Endothelial cell of umbilical vein (primary cell): Measurements from ENCODE around the gene FILIP1L. TPM values are rescaled to one million over a fixed set of nuclear protein-coding genes. Genes with fewer than 3 reads are reported as not detected.

ENCODE experiments used
- BruUV-seq: library from RNA; stranded (reverse); fragments of 400-500 nt; replicated peaks from 2 replicates; lab custom pipeline; 2021; lab: Mats Ljungman, UMichigan
- CTCF ChIA-PET: fragments of 300-600, 350-600 bp; sonication (Branson Sonifier 250); formaldehyde crosslinking; loops from one replicate; lab custom pipeline; 2021; ENCODE audit warnings: antibody characterized with exemption, inconsistent platforms; lab: Charles Lee
- POLR2A ChIA-PET: fragments of 300-600, 350-600 bp; sonication (Branson Sonifier 250); formaldehyde crosslinking; loops from one replicate; lab custom pipeline; 2021; ENCODE audit warnings: antibody characterized with exemption, inconsistent platforms; lab: Charles Lee
- DNase-seq: peaks from one replicate; pipeline ENCODE4 v3.0.0-alpha.2; 2011; ENCODE audit warnings: low read depth, low spot score
- FAIRE-seq: peaks from 2 replicates; lab custom pipeline; 2011; peaks lifted over from hg19 to GRCh38; lab: Jason Lieb, UNC
- H2AFZ ChIP-seq: 2 replicates; pipeline ENCODE4 v1.6.0; 2012; ENCODE audit warnings: low read depth, low read length, control low read depth, inconsistent platforms
- H3K27ac ChIP-seq: 2 replicates; pipeline ENCODE4 v1.5.1; 2011; ENCODE audit warnings: low read depth, mild to moderate bottlenecking, control low read depth, low read length, moderate library complexity; ENCODE audit not compliant: insufficient read depth
- H3K27me3 ChIP-seq, 2 experiments: 2 replicates each; pipeline versions ENCODE4 v1.6.0 to v1.6.1; 2011; ENCODE audit warnings: low read length in 2 of 2, mixed read lengths in 1 of 2; ENCODE audit not compliant: control insufficient read depth in 2 of 2, insufficient read depth in 2 of 2
- H3K36me3 ChIP-seq, 2 experiments: 2 replicates in 1 of 2; 3 replicates in 1 of 2; pipeline ENCODE4 v1.5.1; 2011; ENCODE audit warnings: low read length in 2 of 2, mild to moderate bottlenecking in 1 of 2, moderate library complexity in 1 of 2; ENCODE audit not compliant: control insufficient read depth in 2 of 2, insufficient read depth in 2 of 2; ENCODE audit errors: extremely low read depth in 1 of 2
- H3K4me1 ChIP-seq: 3 replicates; pipeline ENCODE4 v1.5.1; 2011; ENCODE audit warnings: mild to moderate bottlenecking, low read length; ENCODE audit not compliant: control insufficient read depth, insufficient read depth; ENCODE audit errors: extremely low read depth
- H3K4me2 ChIP-seq: 2 replicates; pipeline ENCODE4 v1.6.1; 2011; ENCODE audit warnings: low read length, control low read depth, mixed read lengths; ENCODE audit not compliant: insufficient read depth
- H3K4me3 ChIP-seq, 3 experiments: fragments of 200-600 bp in 1 of 3; sonication (generic), shearing (Covaris generic) in 1 of 3; replicated peaks in 1 of 3; 2 replicates each; pipeline ENCODE4 v1.5.1; 2011 to 2016; ENCODE audit warnings: control low read depth in 3 of 3, low read length in 3 of 3, mild to moderate bottlenecking in 2 of 3, inconsistent platforms in 1 of 3, low read depth in 1 of 3, moderate library complexity in 1 of 3; ENCODE audit not compliant: insufficient read depth in 1 of 3
- H3K79me2 ChIP-seq: 2 replicates; pipeline ENCODE4 v1.6.0; 2012; ENCODE audit warnings: low read length, inconsistent platforms; ENCODE audit not compliant: control insufficient read depth, insufficient read depth
- H3K9ac ChIP-seq: replicated peaks from 2 replicates; pipeline ENCODE3; 2011; ENCODE audit warnings: low read length, control low read depth; ENCODE audit not compliant: insufficient read depth; ENCODE audit errors: extremely low read depth
- H3K9me1 ChIP-seq: replicated peaks from 3 replicates; pipeline ENCODE4 v1.6.0; 2011; ENCODE audit warnings: mild to moderate bottlenecking, low read length; ENCODE audit not compliant: control insufficient read depth, insufficient read depth; ENCODE audit errors: extremely low read depth
- H3K9me3 ChIP-seq: replicated peaks from 2 replicates; pipeline ENCODE4 v1.5.1; 2012; ENCODE audit warnings: low read length, inconsistent platforms; ENCODE audit not compliant: control insufficient read depth, insufficient read depth
- H4K20me1 ChIP-seq: replicated peaks from 2 replicates; pipeline ENCODE3; 2011; ENCODE audit warnings: mild to moderate bottlenecking, low read length; ENCODE audit not compliant: control insufficient read depth, insufficient read depth; ENCODE audit errors: extremely low read depth
- CTCF ChIP-seq, 2 donors: IDR thresholded peaks; 1 replicate in 1 of 2; 2 replicates in 1 of 2; pipeline ENCODE4 v1.5.1; 2011; ENCODE audit warnings: low read length in 2 of 2, mild to moderate bottlenecking in 2 of 2, moderate library complexity in 2 of 2, control low read depth in 1 of 2, inconsistent platforms in 1 of 2, low read depth in 1 of 2; ENCODE audit not compliant: insufficient read depth in 1 of 2; ENCODE audit errors: extremely low read depth in 1 of 2
- EZH2 ChIP-seq: IDR thresholded peaks from 2 replicates; pipeline ENCODE4 v1.6.1; 2012; ENCODE audit warnings: borderline replicate concordance, low read depth, mild to moderate bottlenecking, moderate library complexity, low read length, inconsistent platforms; ENCODE audit not compliant: severe bottlenecking
- FOS ChIP-seq: IDR thresholded peaks from 2 replicates; pipeline ENCODE4 v1.6.1; 2011; ENCODE audit warnings: mild to moderate bottlenecking, low read length, moderate library complexity, borderline replicate concordance; ENCODE audit not compliant: insufficient read depth
- GATA2 ChIP-seq: IDR thresholded peaks from 2 replicates; pipeline ENCODE4 v1.7.0; 2011; ENCODE audit warnings: low read depth, mild to moderate bottlenecking, moderate library complexity, mixed read lengths, low read length; ENCODE audit not compliant: insufficient read length, insufficient read depth
- JUN ChIP-seq: IDR thresholded peaks from 2 replicates; pipeline ENCODE4 v1.6.1; 2011; ENCODE audit warnings: borderline replicate concordance, low read depth; ENCODE audit not compliant: insufficient read length, insufficient read depth
- MYC ChIP-seq: IDR thresholded peaks from one replicate; pipeline ENCODE4 v1.6.1; 2011; ENCODE audit warnings: mild to moderate bottlenecking, low read depth, low read length
- POLR2A ChIP-seq: IDR thresholded peaks from 2 replicates; pipeline ENCODE4 v1.6.1; 2012; ENCODE audit warnings: low read depth, mild to moderate bottlenecking, control low read depth, low read length
- POLR2AphosphoS5 ChIP-seq: IDR thresholded peaks from 2 replicates; pipeline ENCODE4 v1.6.1; 2012; ENCODE audit warnings: low read depth, mild to moderate bottlenecking, control low read depth, low read length, moderate library complexity; ENCODE audit not compliant: insufficient read depth
- dilution Hi-C: fragments of 300-500 bp; cut with MboI; formaldehyde crosslinking; loops from one replicate; pipeline ENCODE4 v1.15.0; 2019; ENCODE audit warnings: low sequenced_read_pairs; ENCODE audit not compliant: extremely low pct_ligation_motif_present
- intact Hi-C: fragments of 100-400 bp; cut with micrococcal nuclease; formaldehyde crosslinking; loops from one replicate; pipeline ENCODE4 v1.10.0; 2022
- polyA plus RNA-seq, 4 experiments: library from polyadenylated mRNA; depleted of rRNA in 3 of 4; stranded (reverse) in 3 of 4; unstranded in 1 of 4; fragments of >200 nt; gene quantifications; 2 replicates each; pipeline versions ENCODE4 v1.2.1 to v1.2.3, GENCODE V29; 2011 to 2012; ENCODE audit warnings: missing spikeins in 1 of 4
- total RNA-seq: library from RNA; stranded (reverse); gene quantifications from 2 replicates; pipeline ENCODE4 v1.2.3, GENCODE V29; 2021

The FILIP1L gene
- total and polyA plus RNA-seq, 2 donors (not counting 3 experiments of a cell fraction or from before 2014, with no cell fraction given), result 26.0 to 29.9 TPM

GRCh38 chr3:100018806-100019205, 95.5 kb downstream of the FILIP1L start:
- no peaks in the 10 kb centered on the region for H3K9me1 ChIP-seq
- no TSS peak for BruUV-seq
- H4K20me1 ChIP-seq, result no peaks in the 10 kb centered on the region
- ChIA-PET CTCF (interaction anchor here (2.1 kb wide), 1 partner anchor 13 kb away, joined by 13 read pairs; no protein-coding TSS in a partner anchor), POLR2A (no interaction called here)
- dilution Hi-C loops, result no loop called here
- H3K36me3 ChIP-seq, result no peaks in the 10 kb centered on the region
- DNase-seq (no peak), FAIRE-seq (no peak)
- no peak overlapping the region for H2AFZ ChIP-seq
- H3K9ac ChIP-seq, result no peak overlapping the region
- no peak overlapping the region for H3K4me3 ChIP-seq
- H3K9me3 ChIP-seq, result no peaks in the 10 kb centered on the region
- no peak for TF ChIP-seq JUN
- no peak for TF ChIP-seq GATA2
- no peak for TF ChIP-seq POLR2A
- no peak for TF ChIP-seq CTCF (IDR thresholded peaks at IDR 0.05; ENCODE audit: extremely low read depth in 1 of 2, insufficient read depth in 1 of 2, low read depth in 1 of 2, low read length in 2 of 2)
- no peak for TF ChIP-seq FOS
- TF ChIP-seq EZH2, result no peak
- TF ChIP-seq MYC, result no peak
- TF ChIP-seq POLR2AphosphoS5, result no peak
- no peaks in the 10 kb centered on the region for H3K27me3 ChIP-seq
- H3K4me1 ChIP-seq, result no peaks in the 10 kb centered on the region
- H3K4me2 ChIP-seq, result no peak overlapping the region
- intact Hi-C loops, result no loop called here
- H3K27ac ChIP-seq, result no peak overlapping the region
- no peaks in the 10 kb centered on the region for H3K79me2 ChIP-seq
